Heart left ventricle (tissue), 16 donors: ENCODE results near the gene C10orf143. TPM values are rescaled to one million over a fixed set of nuclear protein-coding genes. Genes with fewer than 3 reads are reported as not detected.
"Not testable (repeated sequence)": the region's sequence is repeated elsewhere in the genome, so short reads cannot be mapped to it uniquely, and the experiment has no call there.

Source experiments
- ATAC-seq, 4 donors: fragments of 200-7000 bp; cut with Tn5 transposase; one replicate each; pipeline ENCODE4 v1.9.1; 2020 to 2022; ENCODE audit warnings: moderate library complexity in 4 of 4, mild to moderate bottlenecking in 3 of 4, moderate number of reproducible peaks in 1 of 4
- DNase-seq, 5 donors: peaks; one replicate each; pipeline ENCODE4 v3.0.0-alpha.2; 2020
- H3K27ac ChIP-seq, 12 donors: fragments of 200-600 bp; sonication (generic) in 4 of 12; one replicate each; pipeline versions ENCODE4 v1.5.0 to v1.8.0; 2016 to 2022; ENCODE audit warnings: mild to moderate bottlenecking in 2 of 12
- H3K27me3 ChIP-seq, 9 donors: fragments of 200-600 bp; sonication (generic) in 2 of 9; one replicate each; pipeline versions ENCODE4 v1.5.1 to v1.8.0; 2016 to 2022; ENCODE audit warnings: mild to moderate bottlenecking in 3 of 9
- H3K36me3 ChIP-seq, 9 donors: fragments of 200-600 bp; sonication (generic) in 2 of 9; one replicate each; pipeline versions ENCODE4 v1.5.0 to v1.8.0; 2018 to 2022; ENCODE audit warnings: mild to moderate bottlenecking in 2 of 9
- H3K4me1 ChIP-seq, 12 donors: fragments of 200-600 bp; sonication (generic) in 4 of 12; one replicate each; pipeline versions ENCODE4 v1.5.0 to v1.8.0; 2016 to 2022; ENCODE audit warnings: mild to moderate bottlenecking in 3 of 12
- H3K4me3 ChIP-seq, 12 donors: fragments of 200-600 bp; sonication (generic) in 4 of 12; one replicate each; pipeline versions ENCODE4 v1.5.0 to v1.8.0; 2017 to 2022; ENCODE audit warnings: mild to moderate bottlenecking in 9 of 12, moderate library complexity in 4 of 12
- H3K9me3 ChIP-seq, 12 donors: fragments of 200-600 bp; sonication (generic) in 4 of 12; one replicate each; pipeline versions ENCODE4 v1.5.0 to v1.8.0; 2016 to 2022; ENCODE audit warnings: mild to moderate bottlenecking in 1 of 12
- CTCF ChIP-seq, 12 donors: fragments of 200-600 bp; sonication (generic) in 4 of 12; IDR thresholded peaks; one replicate each; pipeline versions ENCODE4 v1.5.0 to v1.8.0; 2018 to 2022; ENCODE audit warnings: antibody characterized with exemption in 12 of 12, mild to moderate bottlenecking in 5 of 12
- POLR2A ChIP-seq, 2 donors: fragments of 450-650 bp; IDR thresholded peaks; one replicate each; pipeline ENCODE4 v1.6.1; 2017; ENCODE audit warnings: antibody characterized with exemption in 2 of 2, mild to moderate bottlenecking in 2 of 2, moderate library complexity in 2 of 2
- WGBS, 4 donors: extraction: QIAGEN DNeasy Blood & Tissue Kit in 2 of 4; methylation state at CpG; one replicate each; pipeline versions ENCODE4 v1.1.5 to v1.1.7; 2013 to 2018; 5-methylcytosine and 5-hydroxymethylcytosine counted together
- intact Hi-C, 10 donors: fragments of 100-400 bp; cut with DNase I; formaldehyde crosslinking; loops; one replicate each; pipeline versions ENCODE4 v1.11.1 to v1.14.2; 2022
- polyA plus RNA-seq, 2 donors: library from polyadenylated mRNA; stranded (reverse); fragments of 200-250 nt; gene quantifications; one replicate each; pipeline ENCODE4 v1.2.3, GENCODE V29; 2013
- total RNA-seq, 9 donors: library from RNA; depleted of rRNA in 2 of 9; stranded (reverse); fragments of >200 nt in 2 of 9; fragmentation: NEBNext Ultra II Directional in 3 of 9; extraction: Animal tissue kit (Norgen Biotek cat#: 25700) in 3 of 9; gene quantifications; one replicate each; pipeline versions ENCODE4 v1.1.0 to v1.2.4, GENCODE V29; 2016 to 2023
- donor health status: ischemic (EF 13 %, LVEDD 7.1; RV severe dilation, severe dysfunction).
- donor health status: healthy with polysubstance abuse.
- donor health status: DM: no; HTN: yes; CAD: no.
- donor health status: DM: no; HTN: no; CAD: no.
- donor health status: ischemic (EF 25% LVEDD 6.9; RV normal size, moderate dysfunction).
- donor health status: ischemic (EF 25% LVEDD 5.7; RV mildly dilated, moderate dysfunction).
- donor health status: healthy.
- donor health status: DM: yes; HTN: yes; CAD: no.
- donor health status: ischemic (EF 35%, LVEDD 5.7; RV mildly dilated, moderate dysfunction).
- donor health status: nonischemic (EF 11% LVEDD 7.7; RV severe dilation, severe dysfunction).
- donor health status: DM: yes; HTN: yes; CAD: no.
- donor health status: PGD.
- donor health status: ischemic (EF 29% LVEDD 5.4; RV normal size, mild dysfunction).
- donor health status: nonischemic (EF 23%, LVEDD 6.1; RV moderate dilation, normal function).

Gene C10orf143
- total and polyA plus RNA-seq, 11 donors, result 0.32 to 3.7 (median 1.6) TPM; not detected in 1

GRCh38 chr10:130128062-130128781, 17.6 kb upstream of the C10orf143 start:
- H3K9me3 ChIP-seq, result no peaks in the 10 kb centered on the region

GRCh38 chr10:130127364-130128061, 16.9 kb upstream of the C10orf143 start:
- no peak overlapping the region for H3K4me3 ChIP-seq
- TF ChIP-seq CTCF (IDR thresholded peaks at IDR 0.05) (peak; percentile 52 to 83 (median 72)), POLR2A (IDR thresholded peaks at IDR 0.05) (no peak)
- H3K4me1 ChIP-seq, result peaks cover 0 to 6% (median 0%) of the 10 kb centered on the region in 12 donors
- H3K27me3 ChIP-seq, result peaks cover 0 to 13% (median 5%) of the 10 kb centered on the region in 9 donors
- peak in 2 of 5 donors; percentile 32 to 36 for DNase-seq
- intact Hi-C loops, result loop anchor here in 2 of 10 donors (5.0 to 10.0 kb wide), 3 partner anchors 155 to 1095 kb away; no protein-coding TSS in a partner anchor
- WGBS, 4 donors, result 12 to 14% (median 13%) methylated on average over 10 of the region's 10 CpGs
- H3K36me3 ChIP-seq, result no peaks in the 10 kb centered on the region
- H3K9me3 ChIP-seq, result no peaks in the 10 kb centered on the region
- H3K27ac ChIP-seq, result no peak overlapping the region
- ATAC-seq, result peak in 3 of 4 donors; percentile 66 to 80 (median 77)

More at GRCh38 chr10:130128062-130128781, 17.6 kb upstream of the C10orf143 start:
- DNase-seq, result no peak
- Histone ChIP-seq H3K4me3 (no peak overlapping the region), H3K27me3 (peaks cover 0 to 13% (median 5%) of the 10 kb centered on the region in 9 donors), H3K36me3 (no peaks in the 10 kb centered on the region), H3K4me1 (peaks cover 0 to 6% (median 0%) of the 10 kb centered on the region in 12 donors), H3K27ac (no peak overlapping the region)
- intact Hi-C loops, result loop anchor here in 2 of 10 donors (5.0 to 10.0 kb wide), 3 partner anchors 156 to 1096 kb away; no protein-coding TSS in a partner anchor
- TF ChIP-seq CTCF (IDR thresholded peaks at IDR 0.05), result no peak
- TF ChIP-seq POLR2A (IDR thresholded peaks at IDR 0.05), result no peak
- 34 to 45% (median 35%) methylated on average over 3 of the region's 3 CpGs for WGBS, 4 donors
- ATAC-seq, result no peak

GRCh38 chr10:130121486-130122079, 11.0 kb upstream of the C10orf143 start:
- intact Hi-C loops, result loop anchor here in 1 of 10 donors (10.0 kb wide), 1 partner anchor 1087 kb away; no protein-coding TSS in a partner anchor
- Histone ChIP-seq H3K4me1 (no peaks in the 10 kb centered on the region), H3K4me3 (no peak overlapping the region), H3K9me3 (peaks cover 0 to 17% (median 8%) of the 10 kb centered on the region in 12 donors), H3K36me3 (no peaks in the 10 kb centered on the region), H3K27ac (no peak overlapping the region), H3K27me3 (no peaks in the 10 kb centered on the region)
- DNase-seq (no peak), ATAC-seq (peak in 1 of 4 donors; percentile 36)
- WGBS, 4 donors, result 40 to 55% (median 52%) methylated on average over 11 to 13 of the region's 13 CpGs
- TF ChIP-seq POLR2A (IDR thresholded peaks at IDR 0.05) (no peak), CTCF (IDR thresholded peaks at IDR 0.05) (no peak)

- not testable (repeated sequence) for H3K36me3 ChIP-seq, DNase-seq, H3K4me3 ChIP-seq, H3K4me1 ChIP-seq, H3K27ac ChIP-seq, ATAC-seq, H3K27me3 ChIP-seq
- intact Hi-C loops, result loop anchor here in 1 of 10 donors (10.0 kb wide), 1 partner anchor 1083 kb away; no protein-coding TSS in a partner anchor
- peaks cover 0 to 17% (median 8%) of the 10 kb centered on the region in 12 donors for H3K9me3 ChIP-seq
- 72 to 84% (median 76%) methylated on average over 6 of the region's 6 CpGs for WGBS, 4 donors
These were observed 6.9 kb upstream of the C10orf143 start for GRCh38 chr10:130117535-130117934.

GRCh38 chr10:130116942-130117341, 6.3 kb upstream of the C10orf143 start:
- WGBS, 4 donors, result 96 to 97% (median 97%) methylated on average over 4 of the region's 4 CpGs
- not testable (repeated sequence) for H3K4me3 ChIP-seq, H3K36me3 ChIP-seq, H3K27me3 ChIP-seq, H3K27ac ChIP-seq, ATAC-seq, DNase-seq
- Histone ChIP-seq H3K4me1 (peaks cover 0 to 10% (median 3%) of the 10 kb centered on the region in 12 donors), H3K9me3 (peaks cover 0 to 17% (median 8%) of the 10 kb centered on the region in 12 donors)
- intact Hi-C loops, result loop anchor here in 1 of 10 donors (10.0 kb wide), 1 partner anchor 1082 kb away; no protein-coding TSS in a partner anchor
